ENCODE results near the gene EMP3. TPM values are rescaled to one million over a fixed set of nuclear protein-coding genes. Genes with fewer than 3 reads are reported as not detected.
A peak's percentile ranks its signal among the peaks of the same experiment; 100 is the strongest.
"Not testable (repeated sequence)": the region's sequence is repeated elsewhere in the genome, so short reads cannot be mapped to it uniquely, and the experiment has no call there.

Gene EMP3
- total RNA-seq, 2 donors from 2014 or later, result 11.6 to 29.4 TPM

- Histone ChIP-seq H3K4me1 (peaks cover 4% of the 10 kb centered on the region), H3K9me3 (no peaks in the 10 kb centered on the region), H3K36me3 (no peaks in the 10 kb centered on the region), H3K4me3 (peak overlapping the region; percentile 41), H3K9ac (ENCODE audit: low read depth in 2 of 2, low read length in 2 of 2) (no peak overlapping the region), H3K27me3 (no peaks in the 10 kb centered on the region), H3K27ac (no peak overlapping the region)
- no peak for DNase-seq
- intact Hi-C loops (cut with DNase I), result no loop called here
- no peak for TF ChIP-seq CTCF (IDR thresholded peaks at IDR 0.05)
These were observed 35.0 kb upstream of the EMP3 start for GRCh38 chr19:48290401-48290770.

GRCh38 chr19:48290771-48291488 lies 34.4 kb upstream of the EMP3 start:
- DNase-seq, result peak; percentile 78
- Histone ChIP-seq H3K4me3 (peak overlapping the region; percentile 41), H3K4me1 (peaks cover 4% of the 10 kb centered on the region), H3K9ac (ENCODE audit: low read depth in 2 of 2, low read length in 2 of 2) (peak overlapping the region in 1 of 2 donors; percentile 66), H3K36me3 (no peaks in the 10 kb centered on the region), H3K27ac (no peak overlapping the region), H3K27me3 (no peaks in the 10 kb centered on the region), H3K9me3 (no peaks in the 10 kb centered on the region)
- intact Hi-C loops (cut with DNase I), result loop anchor here (1.0 kb wide), 1 partner anchor 24 kb away; no protein-coding TSS in a partner anchor
- TF ChIP-seq CTCF (IDR thresholded peaks at IDR 0.05), result peak; percentile 95

GRCh38 chr19:48291489-48291815 lies 33.9 kb upstream of the EMP3 start:
- intact Hi-C loops (cut with DNase I), result loop anchor here (1.0 kb wide), 1 partner anchor 24 kb away; no protein-coding TSS in a partner anchor
- not testable (repeated sequence) for H3K27ac ChIP-seq; DNase-seq; H3K36me3 ChIP-seq; H3K4me1 ChIP-seq; H3K9ac ChIP-seq (ENCODE audit: low read depth in 2 of 2, low read length in 2 of 2); H3K27me3 ChIP-seq; H3K9me3 ChIP-seq
- H3K4me3 ChIP-seq, result peak overlapping the region; percentile 41

GRCh38 chr19:48292798-48293197 lies 32.6 kb upstream of the EMP3 start:
- Histone ChIP-seq H3K4me1 (peaks cover 4% of the 10 kb centered on the region), H3K4me3 (no peak overlapping the region), H3K9ac (ENCODE audit: low read depth in 2 of 2, low read length in 2 of 2) (no peak overlapping the region), H3K27me3 (no peaks in the 10 kb centered on the region), H3K9me3 (no peaks in the 10 kb centered on the region), H3K36me3 (no peaks in the 10 kb centered on the region), H3K27ac (no peak overlapping the region)
- DNase-seq, result no peak
- intact Hi-C loops (cut with DNase I), result no loop called here
- no peak for TF ChIP-seq CTCF (IDR thresholded peaks at IDR 0.05)

GRCh38 chr19:48295458-48295857 lies 29.9 kb upstream of the EMP3 start:
- Histone ChIP-seq H3K4me3 (no peak overlapping the region), H3K4me1 (peaks cover 4% of the 10 kb centered on the region), H3K9ac (ENCODE audit: low read depth in 2 of 2, low read length in 2 of 2) (no peak overlapping the region), H3K9me3 (no peaks in the 10 kb centered on the region), H3K27me3 (no peaks in the 10 kb centered on the region), H3K36me3 (no peaks in the 10 kb centered on the region), H3K27ac (no peak overlapping the region)
- TF ChIP-seq CTCF (IDR thresholded peaks at IDR 0.05), result no peak
- no peak for DNase-seq
- intact Hi-C loops (cut with DNase I), result no loop called here

- H3K27ac ChIP-seq, result no peak overlapping the region
These were observed 28.2 kb upstream of the EMP3 start for GRCh38 chr19:48296963-48297734.

More at GRCh38 chr19:48296963-48297734, 28.2 kb upstream of the EMP3 start:
- intact Hi-C loops (cut with DNase I), result no loop called here
- no peaks in the 10 kb centered on the region for H3K4me1 ChIP-seq
- no peak overlapping the region for H3K9ac ChIP-seq (ENCODE audit: low read depth in 2 of 2, low read length in 2 of 2)
- no peaks in the 10 kb centered on the region for H3K36me3 ChIP-seq
- no peak overlapping the region for H3K4me3 ChIP-seq
- no peaks in the 10 kb centered on the region for H3K27me3 ChIP-seq
- no peak for TF ChIP-seq CTCF (IDR thresholded peaks at IDR 0.05)
- no peak for DNase-seq
- no peaks in the 10 kb centered on the region for H3K9me3 ChIP-seq
